NCI-H187 (cell line): Measurements from ENCODE around the gene KLHDC8A.
A peak's percentile ranks its signal among the peaks of the same experiment; 100 is the strongest.
"Not testable (repeated sequence)": the region's sequence is repeated elsewhere in the genome, so short reads cannot be mapped to it uniquely, and the experiment has no call there.

Experiments
- DNase-seq, 2 experiments: peaks; one replicate each; lab custom pipeline; 2025; lab: John Stamatoyannopoulos, UW

KLHDC8A gene

GRCh38 chr1:205318231-205318991, 38.3 kb downstream of the KLHDC8A start:
- DNase-seq = peak; percentile 77 to 83

DNA sequence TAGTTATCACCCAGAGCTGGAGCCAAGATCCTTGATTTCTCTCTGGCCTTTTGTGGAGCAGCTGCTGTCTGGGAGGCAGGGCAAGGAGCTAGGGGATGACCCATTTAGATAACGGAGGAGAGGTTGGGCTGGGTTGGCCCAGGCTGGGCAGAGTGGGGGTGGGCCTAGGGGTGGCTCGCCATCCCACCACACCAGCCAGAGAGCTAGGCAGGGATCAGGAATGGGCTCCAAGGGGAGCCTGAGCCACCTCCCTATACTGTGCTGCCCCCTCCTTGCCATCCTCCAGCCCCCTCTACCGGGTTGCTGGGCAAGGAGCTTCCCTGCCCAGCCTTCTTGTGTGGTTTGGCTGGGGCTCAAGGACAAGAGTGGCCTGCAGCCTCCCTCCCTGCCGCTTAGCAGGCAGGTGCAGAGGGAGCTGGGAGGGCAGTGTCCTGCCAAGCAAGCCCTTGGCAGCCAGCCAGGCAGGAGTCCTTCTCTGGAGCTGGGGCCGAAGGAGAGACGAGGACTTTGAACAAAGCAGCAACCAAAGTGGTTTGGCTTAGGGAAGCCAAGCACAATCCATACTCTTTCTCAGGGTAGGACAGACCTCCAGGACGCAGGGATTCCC, 39.3 kb downstream of the KLHDC8A start:
- DNase-seq = peak; percentile 99

GRCh38 chr1:205316161-205316566, 40.6 kb downstream of the KLHDC8A start:
- DNase-seq = no peak

GRCh38 chr1:205315008-205315618, 41.6 kb downstream of the KLHDC8A start:
- DNase-seq = no peak

DNA sequence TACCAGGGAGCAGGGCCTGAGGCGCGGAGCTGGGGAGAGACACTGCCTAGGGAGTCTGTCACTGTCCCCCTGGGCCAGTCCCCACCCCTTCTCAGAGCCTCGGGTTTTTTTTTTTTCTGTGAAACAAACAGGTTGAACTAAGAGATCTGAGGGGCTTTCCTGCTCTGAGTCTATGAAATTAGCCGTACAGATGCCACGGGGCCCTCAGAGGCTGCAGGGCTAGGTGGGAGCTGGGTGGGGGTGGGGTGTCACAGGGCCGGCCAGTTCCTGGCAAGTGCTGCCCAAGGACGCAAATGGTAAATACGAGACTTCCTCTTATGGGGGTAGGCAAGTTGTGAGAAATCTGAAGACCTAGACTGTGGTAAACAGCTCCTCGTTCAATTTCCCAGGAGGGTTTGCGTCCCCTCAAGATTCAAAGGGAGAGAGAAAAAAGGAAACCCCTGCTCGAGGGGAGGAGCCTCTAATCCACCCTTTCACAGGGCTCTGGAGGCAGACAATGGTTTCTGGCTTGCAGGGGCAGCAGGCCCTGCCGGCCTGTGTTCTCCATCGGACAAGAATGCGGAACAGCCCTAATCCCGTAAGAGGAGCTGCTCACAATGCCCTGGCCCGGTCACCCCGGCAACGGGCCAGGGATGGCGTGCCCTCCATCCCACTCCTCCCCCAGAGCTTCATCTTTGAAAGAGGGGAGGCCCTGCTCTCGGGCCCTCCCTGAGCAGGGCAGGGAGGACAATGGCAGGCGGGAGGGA, 43.0 kb downstream of the KLHDC8A start:
- DNase-seq = no peak

GRCh38 chr1:205312866-205313562, 43.7 kb downstream of the KLHDC8A start:
- no peak for DNase-seq

- no peak for DNase-seq
Observed at GRCh38 chr1:205310976-205311704, 45.6 kb downstream of the KLHDC8A start.

GRCh38 chr1:205309741-205310140, 47.0 kb downstream of the KLHDC8A start:
- no peak for DNase-seq

GRCh38 chr1:205306929-205307566, 49.7 kb downstream of the KLHDC8A start:
- no peak for DNase-seq

DNA sequence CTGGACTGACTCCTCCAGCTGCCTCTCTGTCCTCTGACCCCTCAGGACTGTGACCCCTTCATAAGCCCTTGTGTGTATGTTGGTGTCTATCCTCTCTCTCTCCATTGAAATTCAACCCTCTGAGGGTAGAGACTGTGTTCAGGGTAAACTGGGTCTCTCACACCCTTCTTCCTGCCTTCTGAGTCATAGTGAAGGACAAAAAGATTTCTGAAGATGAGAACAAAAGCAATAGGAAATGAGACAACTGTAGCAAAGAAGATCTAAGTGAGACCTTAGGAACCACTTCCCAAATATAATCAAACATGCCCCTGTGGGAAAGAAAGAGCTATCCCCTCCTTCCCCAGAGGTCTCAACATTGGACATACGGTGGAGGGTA, 52.0 kb downstream of the KLHDC8A start:
- DNase-seq = no peak

DNA sequence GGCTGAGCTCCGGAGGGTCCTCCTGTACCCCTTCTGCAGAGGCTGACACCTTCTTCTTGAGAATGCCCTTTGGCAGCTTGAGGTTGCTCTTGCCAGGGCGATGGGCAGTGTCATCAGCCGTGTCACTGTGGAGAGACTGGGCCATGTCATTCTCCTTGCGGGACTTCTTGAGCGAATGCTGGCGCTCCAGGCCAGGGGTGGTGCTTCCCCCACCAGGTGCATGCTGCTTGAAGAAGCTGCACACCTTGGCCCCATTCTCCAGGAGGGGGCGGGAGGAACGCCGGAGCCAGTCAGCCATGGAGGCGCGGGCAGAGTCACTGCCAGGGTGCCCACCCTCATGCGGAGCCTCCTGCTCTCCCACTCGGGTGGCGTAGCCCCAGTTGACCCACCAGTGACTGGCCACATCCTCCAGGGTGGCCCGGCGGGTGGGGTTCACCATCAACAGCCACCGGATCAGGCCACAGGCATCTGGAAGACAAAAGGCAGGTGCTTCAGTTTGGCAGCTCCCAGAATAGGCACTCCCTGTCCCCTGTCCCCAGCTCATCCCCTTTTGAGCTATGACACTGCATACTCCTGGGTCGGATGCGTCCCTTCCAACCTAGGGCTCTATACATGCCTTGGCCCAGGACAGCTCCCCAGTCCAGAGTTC, 52.6 kb downstream of the KLHDC8A start:
- no peak for DNase-seq

- DNase-seq = no peak
Observed at GRCh38 chr1:205303247-205303888, 53.4 kb downstream of the KLHDC8A start.

DNA sequence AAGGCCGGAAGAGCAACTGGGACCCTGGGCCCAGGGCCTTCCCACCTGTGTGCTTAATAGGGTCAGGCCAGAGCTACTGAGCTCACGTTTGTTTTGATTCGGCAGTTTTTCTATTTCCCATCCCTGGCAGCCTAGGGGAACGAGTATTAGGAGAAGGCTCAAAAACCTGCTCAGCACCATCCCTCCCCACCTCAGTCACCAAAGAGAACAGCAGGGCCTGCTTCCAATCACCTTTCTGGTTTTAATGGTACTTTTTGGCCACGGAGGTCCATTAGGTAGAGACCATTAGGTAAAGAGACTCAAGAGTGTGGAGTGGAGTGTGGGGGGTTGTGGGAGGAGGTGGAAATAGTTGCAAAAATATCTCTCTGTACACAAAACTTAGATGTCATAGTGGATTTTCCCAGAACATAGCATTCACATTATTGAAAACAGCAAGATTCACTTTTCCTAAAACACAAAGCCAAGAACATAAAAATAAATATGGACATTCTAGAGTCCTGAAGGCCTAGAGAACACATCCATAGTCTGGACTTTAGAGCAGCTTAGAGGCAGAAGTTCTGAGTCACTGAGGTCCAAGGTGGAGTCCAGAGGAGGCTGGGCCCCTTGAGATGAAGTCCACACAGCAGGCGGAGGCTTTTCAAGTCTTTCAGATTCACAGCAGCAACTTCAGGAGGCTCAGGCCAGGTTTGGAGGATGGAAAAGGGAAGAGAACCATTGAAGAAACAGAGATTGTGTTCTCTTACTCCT, 54.7 kb downstream of the KLHDC8A start:
- no peak for DNase-seq

DNA sequence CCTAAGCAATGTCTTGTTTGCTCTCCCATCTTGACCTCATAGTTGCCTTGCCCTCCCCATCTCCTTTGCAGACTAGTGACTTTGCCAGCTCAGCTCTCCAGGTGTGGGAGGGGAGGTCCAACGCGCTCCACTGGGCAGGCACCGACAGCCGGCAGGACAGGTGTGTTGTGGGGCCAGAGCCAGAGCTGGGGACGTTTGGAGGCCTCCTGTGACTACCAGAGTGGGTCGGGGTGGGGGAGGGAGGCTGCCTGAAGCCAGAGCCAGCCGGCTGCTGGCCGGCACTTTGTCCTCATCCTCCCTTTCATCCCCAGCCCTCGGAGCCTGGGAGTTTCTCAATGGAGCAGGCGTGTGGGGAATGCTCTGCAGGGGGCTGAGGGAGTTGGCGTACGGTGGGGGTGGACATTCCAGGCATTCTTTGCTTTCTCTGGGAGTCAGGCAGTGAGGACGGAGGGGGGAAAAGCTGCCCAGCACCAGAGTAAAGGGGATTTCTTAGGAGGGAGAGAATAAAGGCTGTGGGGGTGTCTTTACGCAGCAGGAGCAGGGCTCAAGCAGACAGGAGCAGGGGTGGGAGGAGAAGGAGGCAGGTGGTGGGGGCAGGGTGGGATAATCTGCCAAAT, 55.4 kb downstream of the KLHDC8A start:
- peak; percentile 38 to 75 for DNase-seq

DNA sequence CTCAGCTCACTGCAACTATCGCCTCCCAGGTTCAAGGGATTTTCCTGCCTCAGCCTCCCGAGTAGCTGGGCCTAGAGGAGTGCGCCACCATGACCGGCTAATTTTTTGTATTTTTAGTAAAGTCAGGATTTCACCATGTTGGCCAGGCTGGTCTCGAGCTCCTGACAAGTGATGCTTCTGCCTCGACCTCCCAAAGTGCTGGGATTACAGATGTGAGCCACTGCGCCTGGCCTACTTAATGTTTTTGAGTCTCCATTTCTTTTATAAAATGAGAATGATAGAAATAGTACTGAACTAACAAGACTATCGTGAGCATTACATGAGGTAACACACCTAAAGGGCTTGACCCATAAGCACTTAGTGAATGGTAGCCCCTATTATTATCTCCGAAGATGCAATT, 56.6 kb downstream of the KLHDC8A start:
- no peak for DNase-seq

DNA sequence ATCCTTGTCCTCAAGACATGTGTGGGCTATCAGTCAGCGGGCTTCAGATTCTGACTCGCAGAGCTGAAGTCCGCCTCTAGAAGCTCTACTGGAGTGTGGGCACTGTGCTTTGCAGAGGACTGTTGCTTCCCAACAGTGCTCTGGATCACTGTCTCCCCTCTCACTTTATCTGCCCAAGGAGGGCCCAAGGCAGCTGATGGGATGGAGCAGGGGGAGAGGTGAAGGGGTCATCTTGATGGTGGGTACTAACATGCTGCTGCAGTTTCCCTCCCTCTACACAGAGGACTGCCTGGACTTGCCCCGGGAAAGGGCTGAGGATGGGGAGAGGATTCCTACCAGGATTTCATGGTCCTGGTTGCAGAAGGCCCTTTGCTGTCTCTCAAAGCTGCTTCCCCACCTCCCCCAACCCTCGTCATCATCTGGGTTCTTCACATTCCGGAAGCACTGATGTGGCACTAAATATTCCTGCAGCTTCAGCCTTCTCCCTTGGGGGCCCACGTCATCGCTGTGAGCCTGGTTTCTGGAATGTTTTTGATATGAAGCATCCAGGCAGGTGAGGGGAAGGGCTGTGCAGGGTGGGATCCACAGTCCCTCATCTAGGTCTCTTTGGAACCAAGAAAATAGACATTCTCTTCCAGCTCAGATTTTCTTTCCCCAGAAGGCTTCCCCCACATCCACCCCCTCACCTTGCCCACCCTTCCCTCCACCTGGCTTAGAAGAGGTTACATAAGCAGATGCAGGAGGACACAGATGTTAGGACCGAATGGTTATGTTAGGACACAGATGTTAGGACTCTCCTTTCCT, 58.3 kb downstream of the KLHDC8A start:
- DNase-seq = peak; percentile 30 to 79

DNA sequence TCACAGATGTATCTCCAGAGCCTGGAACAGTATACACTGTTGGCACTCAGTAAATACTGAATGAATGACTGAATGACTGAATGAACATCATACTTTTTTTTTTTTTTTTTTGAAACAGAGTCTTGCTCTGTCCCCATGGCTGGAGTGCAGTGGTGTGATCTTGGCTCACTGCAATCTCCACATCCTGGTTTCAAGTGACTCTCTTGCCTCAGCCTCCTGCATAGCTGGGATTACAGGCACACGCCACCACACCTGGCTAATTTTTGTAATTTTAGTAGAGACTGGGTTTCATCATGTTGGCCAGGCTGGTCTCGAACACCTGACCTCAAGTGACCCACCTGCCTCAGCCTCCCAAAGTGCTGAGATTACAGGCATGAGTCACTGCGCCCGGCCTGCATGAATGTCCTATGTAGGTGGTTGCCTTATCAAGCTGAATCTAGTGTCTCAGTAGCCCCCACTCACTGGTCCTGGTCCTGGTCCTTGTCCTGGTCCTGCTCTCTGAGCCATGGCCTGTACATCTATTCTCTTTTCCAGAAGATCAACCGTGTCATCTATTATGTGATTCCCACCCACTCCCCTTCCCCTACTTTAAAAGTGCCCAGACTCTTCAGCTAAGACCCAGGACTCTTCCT, 59.1 kb downstream of the KLHDC8A start:
- not testable (repeated sequence) for DNase-seq
